ACHN (cell line): ENCODE results near the gene NSUN2.
"Not testable (repeated sequence)": the region's sequence is repeated elsewhere in the genome, so short reads cannot be mapped to it uniquely, and the experiment has no call there.

ENCODE experiments used
- DNase-seq: peaks from one replicate; pipeline ENCODE4 v3.0.0-alpha.2; 2015
- in situ Hi-C: cut with HindIII; loops from 2 replicates; pipeline ENCODE4 v1.10.0; 2017; ENCODE audit warnings: low sequenced_read_pairs, low pct_ligation_motif_present, low pct_unique_long_range_greater_than_20kb

NSUN2 gene

DNA sequence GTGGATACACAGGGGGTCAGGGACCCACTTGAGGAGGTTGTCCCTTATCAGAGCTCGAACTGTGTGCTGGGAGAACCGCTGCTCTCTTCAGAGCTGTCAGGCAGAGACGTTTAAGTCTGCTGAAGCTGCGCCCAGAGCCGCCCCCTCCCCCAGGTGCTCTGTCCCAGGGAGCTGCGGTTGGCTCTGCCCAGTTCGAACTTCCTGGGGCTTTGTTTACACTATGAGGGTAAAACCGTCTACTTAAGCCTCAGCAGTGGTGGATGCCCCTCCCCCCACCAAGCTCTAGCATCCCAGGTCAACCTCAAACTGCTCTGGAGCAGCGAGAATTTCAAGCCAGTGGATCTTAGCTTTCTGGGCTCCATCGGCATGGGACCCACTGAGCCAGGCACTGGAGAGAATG lies 16.3 kb upstream of the NSUN2 start:
- no peak for DNase-seq
- in situ Hi-C loops = loop anchor here (25.0 kb wide), 1 partner anchor 88 kb away; no protein-coding TSS in a partner anchor

DNA sequence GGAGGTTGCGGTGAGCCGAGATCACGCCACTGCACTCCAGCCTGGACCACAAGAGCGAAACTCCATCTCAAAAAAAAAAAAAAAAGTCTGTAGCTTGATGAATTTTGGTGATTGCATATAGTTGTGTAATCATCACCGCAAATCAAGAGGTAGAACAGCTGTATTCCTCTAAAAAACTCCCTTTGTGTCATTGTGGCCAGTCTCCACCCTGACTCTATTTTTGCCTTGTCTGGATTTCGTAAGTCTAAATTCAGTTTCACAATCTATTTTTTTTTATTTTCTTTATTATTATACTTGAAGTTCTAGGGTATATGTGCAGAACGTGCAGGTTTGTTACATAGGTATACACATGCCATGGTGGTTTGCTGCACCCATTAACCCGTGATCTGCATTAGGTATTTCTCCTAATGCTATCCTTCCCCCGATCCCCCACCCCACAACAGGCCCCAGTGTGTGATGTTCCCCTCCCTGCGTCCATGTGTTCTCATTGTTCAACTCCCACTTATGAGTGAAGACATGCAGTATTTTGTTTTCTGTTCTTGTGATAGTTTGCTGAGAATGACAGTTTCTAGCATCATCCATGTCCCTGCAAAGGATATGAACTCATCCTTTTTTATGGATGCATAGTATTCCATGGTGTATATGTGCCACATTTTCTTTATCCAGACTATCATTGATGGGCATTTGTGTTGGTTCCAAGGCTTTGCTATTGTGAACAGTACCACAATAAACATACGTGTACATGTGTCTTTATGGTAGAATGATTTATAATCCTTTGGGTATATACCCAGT lies 12.9 kb upstream of the NSUN2 start:
- not testable (repeated sequence) for DNase-seq
- in situ Hi-C loops = loop anchor here (25.0 kb wide), 1 partner anchor 92 kb away; no protein-coding TSS in a partner anchor

DNA sequence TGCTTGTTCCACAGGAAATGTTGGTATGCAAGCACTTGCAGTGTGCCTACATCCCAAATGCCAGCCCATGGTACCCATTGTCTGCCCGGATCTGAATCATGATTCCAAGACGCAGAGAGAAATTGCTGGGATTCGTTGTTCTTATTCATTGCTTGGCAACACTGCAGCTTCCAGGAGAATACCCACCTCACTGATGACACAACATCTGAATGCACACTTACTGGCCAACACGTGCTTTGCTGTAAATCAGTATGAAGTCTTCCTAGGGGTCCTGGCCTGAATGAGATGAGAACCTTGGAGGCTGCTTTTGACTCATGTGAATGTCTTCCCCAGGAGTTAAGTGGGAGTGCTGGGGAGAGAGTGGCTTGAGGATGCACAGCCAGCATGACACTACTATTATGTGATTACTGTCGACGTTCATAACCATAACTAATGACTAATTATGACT lies 12.0 kb upstream of the NSUN2 start:
- DNase-seq = no peak
- in situ Hi-C loops = loop anchor here (25.0 kb wide), 1 partner anchor 92 kb away; no protein-coding TSS in a partner anchor

DNA sequence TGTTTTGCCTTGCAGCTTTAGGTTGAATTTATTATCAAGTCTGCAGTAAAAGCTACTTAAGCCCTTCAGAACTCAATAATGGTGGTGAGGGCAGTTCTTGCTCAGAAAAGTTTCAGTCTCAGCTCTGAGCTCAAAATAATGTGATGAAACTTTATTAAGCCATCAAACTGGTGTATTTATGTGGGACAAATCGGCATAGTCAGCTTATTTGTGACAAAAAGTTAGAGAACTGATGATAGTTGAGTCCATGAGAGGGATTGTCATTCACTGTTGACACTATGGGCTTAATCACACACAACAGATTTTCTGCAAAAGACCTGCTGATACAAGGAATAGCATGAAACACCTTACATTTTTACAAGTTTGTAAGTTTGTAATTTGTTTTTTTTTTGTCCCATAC lies 9.8 kb upstream of the NSUN2 start:
- in situ Hi-C loops = loop anchor here (25.0 kb wide), 1 partner anchor 95 kb away; no protein-coding TSS in a partner anchor
- DNase-seq = no peak

DNA sequence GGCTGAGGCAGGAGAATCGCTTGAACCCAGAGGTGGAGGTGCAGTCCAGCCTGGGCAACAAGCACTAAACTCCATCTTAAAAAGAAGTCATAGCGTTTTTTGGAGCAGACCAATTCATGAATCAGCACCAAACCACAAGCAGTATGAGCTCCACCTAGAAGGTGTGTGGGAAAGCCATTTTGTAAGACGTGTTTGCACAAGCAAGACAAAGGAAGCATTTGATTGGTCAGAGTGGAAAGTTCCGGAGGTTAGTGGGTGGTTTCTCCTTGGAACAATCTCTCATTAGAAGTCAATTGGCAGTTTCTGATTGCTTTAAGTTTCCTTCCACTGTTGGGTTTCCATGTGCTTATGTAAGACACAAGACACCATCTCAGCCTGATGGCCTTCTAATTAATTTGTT lies 5.4 kb upstream of the NSUN2 start:
- in situ Hi-C loops = loop anchor here (25.0 kb wide), 1 partner anchor 99 kb away; no protein-coding TSS in a partner anchor
- no peak for DNase-seq

- DNase-seq = no peak
- in situ Hi-C loops = loop anchor here (25.0 kb wide), 1 partner anchor 100 kb away; no protein-coding TSS in a partner anchor
These were observed 4.7 kb upstream of the NSUN2 start for GRCh38 chr5:6637590-6637989.

DNA sequence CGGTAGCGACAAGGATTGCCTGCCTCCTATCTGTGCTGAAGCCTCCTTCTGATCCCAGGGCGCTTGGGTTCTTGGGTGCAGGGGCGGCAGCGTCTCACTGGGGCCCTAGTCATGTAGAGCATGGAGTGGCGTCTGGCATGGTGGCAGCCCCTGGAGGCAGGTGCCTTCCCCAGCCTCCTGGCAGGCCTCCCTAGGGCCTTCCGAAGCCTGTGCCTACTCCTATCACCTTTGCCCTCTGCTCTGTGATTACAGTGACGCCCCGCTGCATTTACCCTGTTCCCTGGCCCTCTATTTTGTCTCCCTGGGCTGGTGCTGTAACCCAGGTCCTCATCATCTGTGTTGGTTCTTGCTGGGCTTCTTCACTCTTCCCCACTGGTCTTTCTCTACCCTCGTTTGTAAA lies 4.2 kb upstream of the NSUN2 start:
- in situ Hi-C loops = loop anchor here (25.0 kb wide), 1 partner anchor 100 kb away; no protein-coding TSS in a partner anchor
- DNase-seq = no peak

- in situ Hi-C loops = loop anchor here (25.0 kb wide), 1 partner anchor 101 kb away; no protein-coding TSS in a partner anchor
- no peak for DNase-seq
These were observed 3.4 kb upstream of the NSUN2 start for GRCh38 chr5:6636293-6636692.

GRCh38 chr5:6634788-6635430 lies 2.1 kb upstream of the NSUN2 start:
- in situ Hi-C loops = loop anchor here (25.0 kb wide), 1 partner anchor 102 kb away; no protein-coding TSS in a partner anchor
- DNase-seq = no peak

- in situ Hi-C loops = loop anchor here (25.0 kb wide), 1 partner anchor 103 kb away; no protein-coding TSS in a partner anchor
These were observed 1.5 kb upstream of the NSUN2 start for GRCh38 chr5:6634306-6634705.

GRCh38 chr5:6633469-6634245 lies 813 bp upstream of the NSUN2 start:
- peak; percentile 48 for DNase-seq
- in situ Hi-C loops = loop anchor here (25.0 kb wide), 1 partner anchor 104 kb away; no protein-coding TSS in a partner anchor

More at GRCh38 chr5:6634306-6634705, 1.5 kb upstream of the NSUN2 start:
- DNase-seq = no peak

DNA sequence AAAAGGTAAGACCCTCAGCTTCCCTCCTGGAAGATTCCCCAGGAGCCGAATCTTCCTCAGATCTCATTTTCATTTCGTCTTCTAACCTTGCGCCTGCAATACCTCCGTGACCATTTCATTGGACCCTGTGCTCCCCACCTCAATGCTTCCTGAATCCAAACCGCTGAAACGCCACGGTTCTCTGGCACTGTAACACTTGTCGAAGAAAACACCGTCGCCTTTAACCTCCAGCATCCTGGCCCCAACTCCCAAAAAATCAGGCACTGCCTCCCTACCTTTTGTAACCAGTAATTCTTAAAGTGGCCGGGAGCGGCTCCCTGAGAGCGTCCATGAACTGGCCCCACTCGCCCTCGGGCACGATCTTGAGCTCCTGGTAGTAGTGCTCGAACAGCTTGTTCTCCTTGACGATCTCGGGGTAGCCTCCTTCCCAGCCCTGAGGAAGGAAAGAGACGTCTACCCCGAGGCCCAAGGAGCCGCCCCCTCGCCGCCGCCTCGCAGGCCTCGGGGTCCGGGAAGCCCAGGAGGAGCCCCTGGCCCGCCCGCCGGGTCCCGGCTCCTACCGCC lies 438 bp downstream of the NSUN2 start:
- peak; percentile 50 for DNase-seq
- in situ Hi-C loops = loop anchor here (25.0 kb wide), 1 partner anchor 105 kb away; no protein-coding TSS in a partner anchor

DNA sequence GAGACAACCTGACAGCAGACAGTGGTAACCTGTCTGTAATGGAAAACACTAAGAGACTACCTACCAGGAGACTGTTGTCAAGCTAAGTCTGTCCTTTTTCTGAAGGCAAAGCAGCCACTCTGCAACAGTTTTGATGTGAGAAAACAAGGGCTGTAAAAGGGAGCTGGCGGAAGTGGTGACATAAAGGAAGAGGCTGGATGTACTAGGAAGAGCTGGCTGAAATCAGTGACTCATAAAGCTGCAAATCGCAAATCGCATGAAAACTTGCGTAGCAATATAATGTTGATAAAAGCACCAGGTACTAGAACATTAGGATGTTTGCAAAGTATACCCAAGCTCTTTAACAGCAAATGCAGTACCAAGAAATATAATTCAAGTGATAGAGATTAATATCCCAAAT lies 1.4 kb downstream of the NSUN2 start:
- in situ Hi-C loops = loop anchor here (25.0 kb wide), 1 partner anchor 106 kb away; no protein-coding TSS in a partner anchor
- no peak for DNase-seq

DNA sequence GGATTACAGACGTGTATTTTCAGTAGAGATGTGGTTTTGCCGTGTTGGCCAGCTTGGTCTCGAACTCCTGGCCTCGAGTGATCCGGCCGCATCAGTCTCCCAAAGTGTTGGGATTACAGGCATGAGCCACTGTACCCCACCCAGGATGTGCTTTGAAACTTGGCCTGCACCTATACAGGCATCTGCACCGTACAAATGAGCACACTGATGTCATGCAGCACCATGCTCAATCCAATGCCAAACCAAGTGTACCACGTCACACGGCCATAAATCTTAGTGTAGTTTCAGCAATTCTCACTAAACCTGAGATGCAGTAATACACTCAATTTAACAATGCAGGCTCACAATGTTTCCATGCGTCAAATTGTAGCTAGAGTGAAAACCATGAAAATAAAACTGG lies 6.3 kb downstream of the NSUN2 start:
- in situ Hi-C loops = loop anchor here (25.0 kb wide), 1 partner anchor 111 kb away; no protein-coding TSS in a partner anchor
- no peak for DNase-seq

DNA sequence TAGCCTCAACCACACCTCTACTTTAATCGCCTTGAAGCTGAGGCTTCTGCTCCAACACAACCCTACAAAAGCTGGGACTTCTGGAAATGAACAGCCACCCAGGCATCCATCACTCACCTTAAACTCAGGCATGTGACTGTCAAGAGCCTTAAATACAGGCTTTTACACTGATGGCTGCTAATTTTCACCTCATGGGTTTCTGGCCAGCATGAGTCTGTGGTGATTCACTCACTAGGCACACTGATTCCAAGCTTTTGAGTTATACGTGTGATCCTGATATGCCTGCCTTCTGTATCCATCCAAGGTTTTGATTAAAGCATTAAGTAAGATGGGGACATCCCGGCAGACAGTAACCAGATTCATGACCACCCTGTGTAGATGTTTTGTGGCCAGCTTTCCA lies 8.9 kb downstream of the NSUN2 start:
- in situ Hi-C loops = no loop called here
- DNase-seq = no peak

- in situ Hi-C loops = no loop called here
These were observed 9.6 kb downstream of the NSUN2 start for GRCh38 chr5:6623228-6623627.

GRCh38 chr5:6616632-6617031 lies 16.2 kb downstream of the NSUN2 start:
- no peak for DNase-seq
- in situ Hi-C loops = no loop called here

More at GRCh38 chr5:6623228-6623627, 9.6 kb downstream of the NSUN2 start:
- DNase-seq = no peak
